ENCODE measurements around the gene KDM5B.

Gene KDM5B

DNA sequence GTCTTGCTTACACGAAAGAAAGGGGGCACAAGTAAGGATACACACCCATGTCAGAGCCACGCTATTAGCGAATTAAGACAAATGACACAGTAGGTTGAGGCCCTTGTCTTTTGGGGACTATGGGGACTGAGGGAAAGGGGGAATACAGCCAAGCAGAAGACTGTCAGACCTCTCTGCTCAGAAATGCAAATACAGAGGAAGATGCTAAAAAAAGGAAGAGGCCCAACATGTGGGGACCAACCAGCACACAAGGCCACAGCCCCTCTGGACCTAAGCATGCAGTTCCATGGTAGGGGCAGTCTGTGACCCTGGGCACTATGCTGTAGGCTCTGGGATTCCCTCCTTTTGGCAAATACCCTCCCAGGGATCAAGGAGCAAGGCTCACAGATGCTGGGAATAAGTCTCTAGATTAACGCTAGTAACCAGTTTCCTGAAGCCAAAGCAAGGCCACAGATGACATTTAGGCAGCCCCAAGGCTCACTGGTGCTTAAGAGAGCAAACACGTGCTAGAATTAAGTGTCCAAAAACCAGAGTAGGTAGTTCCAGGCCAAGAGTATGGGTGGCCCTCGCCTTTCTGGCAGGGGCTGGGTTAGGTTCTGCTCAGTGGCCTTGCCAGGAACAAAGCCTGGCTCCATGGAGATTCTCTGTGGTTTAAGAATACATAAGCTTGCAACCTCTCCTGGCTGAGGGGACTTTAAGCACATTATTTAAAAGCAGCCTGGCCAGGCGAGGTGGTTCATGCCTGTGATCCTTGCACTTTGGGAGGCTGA is 42.6 kb upstream of the KDM5B start:
- Histone ChIP-seq H3K9me3 (ENCODE audit: control insufficient read depth, insufficient read depth, low read depth, low read length) (no peaks in the 10 kb centered on the region), H3K4me1 (ENCODE audit: control insufficient read depth, insufficient read depth, low read length) (no peaks in the 10 kb centered on the region), H3K36me3 (ENCODE audit: control insufficient read depth in 2 of 2, insufficient read depth in 1 of 2, low read length in 2 of 2) (peaks cover 0 to 4% of the 10 kb centered on the region in 2 experiments; a peak in 1 of 3 replicates), H3K27ac (ENCODE audit: extremely low read depth, low read depth, low read length) (no peak overlapping the region), H3K4me3 (ENCODE audit: low read depth, low read length) (no peak overlapping the region)
- CTCF ChIA-PET, result interaction anchor here (0.6 to 2.8 kb wide), 4 partner anchors 10 to 1013 kb away, joined by 3 to 10 read pairs (median 4); no protein-coding TSS in a partner anchor
- no peak for TF ChIP-seq IKZF3 (tag by site-specific recombination; IDR thresholded peaks at IDR 0.05)
- no peak for TF ChIP-seq ZFP69B (tag by site-specific recombination; IDR thresholded peaks at IDR 0.05)
- no peak for TF ChIP-seq ZNF677 (tag by site-specific recombination; IDR thresholded peaks at IDR 0.05)
- no peak for TF ChIP-seq ZNF24 (tag by site-specific recombination; IDR thresholded peaks at IDR 0.05)
- TF ChIP-seq ZSCAN16 (tag by site-specific recombination; IDR thresholded peaks at IDR 0.05), result no peak
- TF ChIP-seq ZNF660 (tag by site-specific recombination; IDR thresholded peaks at IDR 0.05), result no peak
- TF ChIP-seq ZNF555 (tag by site-specific recombination; conservative IDR thresholded peaks at IDR 0.05), result no peak
- no peak for TF ChIP-seq ZBTB8A (tag by site-specific recombination; IDR thresholded peaks at IDR 0.05)
- no peak for TF ChIP-seq ZNF157 (tag by site-specific recombination; IDR thresholded peaks at IDR 0.05)
- no peak for TF ChIP-seq KLF16 (tag by site-specific recombination; IDR thresholded peaks at IDR 0.05)
- no peak for TF ChIP-seq ZBTB20 (tag by site-specific recombination; IDR thresholded peaks at IDR 0.05)
- no peak for TF ChIP-seq ZFP41 (tag by site-specific recombination; IDR thresholded peaks at IDR 0.05; ENCODE audit: borderline replicate concordance)
- TF ChIP-seq ZNF776 (tag by site-specific recombination; IDR thresholded peaks at IDR 0.05; ENCODE audit: borderline replicate concordance), result no peak
- POLR2A ChIA-PET, result interaction anchor here (0.7 to 1.6 kb wide), 2 partner anchors 10 to 445 kb away, joined by 4 to 6 read pairs; no protein-coding TSS in a partner anchor

DNA sequence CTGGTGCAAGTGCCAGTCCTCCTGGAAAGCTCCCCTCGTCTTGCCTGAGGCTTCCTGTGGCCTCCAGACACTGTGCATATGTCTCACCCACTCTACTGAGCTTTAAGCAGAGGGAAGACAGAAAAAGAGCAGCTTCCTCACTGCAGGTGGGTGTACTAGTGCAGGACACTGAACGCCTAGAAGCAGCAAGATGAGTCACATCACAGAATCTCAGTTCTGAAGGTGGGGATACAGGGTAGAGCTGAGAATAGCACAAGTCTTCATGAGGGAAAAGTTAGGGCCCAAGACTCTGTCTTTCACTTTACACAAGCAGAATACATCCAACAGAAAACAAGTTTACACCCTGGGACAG is 39.9 kb upstream of the KDM5B start:
- POLR2A ChIA-PET, result interaction anchor here (0.6 to 1.1 kb wide), 2 partner anchors 9 to 159 kb away, joined by 3 read pairs; partner anchors contain the start of gene TMEM183A

GRCh38 chr1:202844935-202845334 is 36.7 kb upstream of the KDM5B start:
- no peaks in the 10 kb centered on the region for H3K9me3 ChIP-seq (ENCODE audit: control insufficient read depth, insufficient read depth, low read depth, low read length)
- CTCF ChIA-PET, result no interaction called here
- H3K27ac ChIP-seq (ENCODE audit: extremely low read depth, low read depth, low read length), result no peak overlapping the region
- H3K4me3 ChIP-seq (ENCODE audit: low read depth, low read length), result no peak overlapping the region
- no peaks in the 10 kb centered on the region for H3K36me3 ChIP-seq (ENCODE audit: control insufficient read depth in 2 of 2, insufficient read depth in 1 of 2, low read length in 2 of 2)
- no peaks in the 10 kb centered on the region for H3K4me1 ChIP-seq (ENCODE audit: control insufficient read depth, insufficient read depth, low read length)
- POLR2A ChIA-PET, result no interaction called here
- TF ChIP-seq, protein P1, sequence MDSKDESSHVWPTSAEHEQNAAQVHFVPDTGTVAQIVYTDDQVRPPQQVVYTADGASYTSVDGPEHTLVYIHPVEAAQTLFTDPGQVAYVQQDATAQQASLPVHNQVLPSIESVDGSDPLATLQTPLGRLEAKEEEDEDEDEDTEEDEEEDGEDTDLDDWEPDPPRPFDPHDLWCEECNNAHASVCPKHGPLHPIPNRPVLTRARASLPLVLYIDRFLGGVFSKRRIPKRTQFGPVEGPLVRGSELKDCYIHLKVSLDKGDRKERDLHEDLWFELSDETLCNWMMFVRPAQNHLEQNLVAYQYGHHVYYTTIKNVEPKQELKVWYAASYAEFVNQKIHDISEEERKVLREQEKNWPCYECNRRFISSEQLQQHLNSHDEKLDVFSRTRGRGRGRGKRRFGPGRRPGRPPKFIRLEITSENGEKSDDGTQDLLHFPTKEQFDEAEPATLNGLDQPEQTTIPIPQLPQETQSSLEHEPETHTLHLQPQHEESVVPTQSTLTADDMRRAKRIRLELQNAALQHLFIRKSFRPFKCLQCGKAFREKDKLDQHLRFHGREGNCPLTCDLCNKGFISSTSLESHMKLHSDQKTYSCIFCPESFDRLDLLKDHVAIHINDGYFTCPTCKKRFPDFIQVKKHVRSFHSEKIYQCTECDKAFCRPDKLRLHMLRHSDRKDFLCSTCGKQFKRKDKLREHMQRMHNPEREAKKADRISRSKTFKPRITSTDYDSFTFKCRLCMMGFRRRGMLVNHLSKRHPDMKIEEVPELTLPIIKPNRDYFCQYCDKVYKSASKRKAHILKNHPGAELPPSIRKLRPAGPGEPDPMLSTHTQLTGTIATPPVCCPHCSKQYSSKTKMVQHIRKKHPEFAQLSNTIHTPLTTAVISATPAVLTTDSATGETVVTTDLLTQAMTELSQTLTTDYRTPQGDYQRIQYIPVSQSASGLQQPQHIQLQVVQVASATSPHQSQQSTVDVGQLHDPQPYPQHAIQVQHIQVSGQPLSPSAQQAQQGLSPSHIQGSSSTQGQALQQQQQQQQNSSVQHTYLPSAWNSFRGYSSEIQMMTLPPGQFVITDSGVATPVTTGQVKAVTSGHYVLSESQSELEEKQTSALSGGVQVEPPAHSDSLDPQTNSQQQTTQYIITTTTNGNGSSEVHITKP (tag by site-specific recombination; IDR thresholded peaks at IDR 0.05), result no peak
- TF ChIP-seq FEZF1 (tag by site-specific recombination; IDR thresholded peaks at IDR 0.05) (no peak), MYNN (tag by site-specific recombination; IDR thresholded peaks at IDR 0.05; ENCODE audit: borderline replicate concordance) (no peak), ZNF664 (tag by site-specific recombination; IDR thresholded peaks at IDR 0.05) (no peak), ZNF302 (tag by site-specific recombination; IDR thresholded peaks at IDR 0.05; ENCODE audit: low read depth) (no peak)

More for the DNA sequence above, 39.9 kb upstream of the KDM5B start:
- no peaks in the 10 kb centered on the region for H3K36me3 ChIP-seq (ENCODE audit: control insufficient read depth in 2 of 2, insufficient read depth in 1 of 2, low read length in 2 of 2)
- CTCF ChIA-PET, result interaction anchor here (0.7 kb wide), 1 partner anchor 192 kb away, joined by 4 read pairs; no protein-coding TSS in a partner anchor
- no peaks in the 10 kb centered on the region for H3K9me3 ChIP-seq (ENCODE audit: control insufficient read depth, insufficient read depth, low read depth, low read length)
- H3K4me1 ChIP-seq (ENCODE audit: control insufficient read depth, insufficient read depth, low read length), result no peaks in the 10 kb centered on the region
- no peak overlapping the region for H3K4me3 ChIP-seq (ENCODE audit: low read depth, low read length)
- TF ChIP-seq FEZF1 (tag by site-specific recombination; IDR thresholded peaks at IDR 0.05) (peak; percentile 30; the same call in 1 of the 2 replicates), EGR2 (tag by site-specific recombination; IDR thresholded peaks at IDR 0.05; ENCODE audit: low read depth) (0 out of 2 replicates have a peak, but pooled peaks have one; percentile 31), MZF1 (tag by site-specific recombination; IDR thresholded peaks at IDR 0.05; ENCODE audit: borderline replicate concordance) (no peak), ZFHX2 (tag by site-specific recombination; conservative IDR thresholded peaks at IDR 0.05) (peak; percentile 40; the same call in 1 of the 2 replicates)
- TF ChIP-seq, protein P2, sequence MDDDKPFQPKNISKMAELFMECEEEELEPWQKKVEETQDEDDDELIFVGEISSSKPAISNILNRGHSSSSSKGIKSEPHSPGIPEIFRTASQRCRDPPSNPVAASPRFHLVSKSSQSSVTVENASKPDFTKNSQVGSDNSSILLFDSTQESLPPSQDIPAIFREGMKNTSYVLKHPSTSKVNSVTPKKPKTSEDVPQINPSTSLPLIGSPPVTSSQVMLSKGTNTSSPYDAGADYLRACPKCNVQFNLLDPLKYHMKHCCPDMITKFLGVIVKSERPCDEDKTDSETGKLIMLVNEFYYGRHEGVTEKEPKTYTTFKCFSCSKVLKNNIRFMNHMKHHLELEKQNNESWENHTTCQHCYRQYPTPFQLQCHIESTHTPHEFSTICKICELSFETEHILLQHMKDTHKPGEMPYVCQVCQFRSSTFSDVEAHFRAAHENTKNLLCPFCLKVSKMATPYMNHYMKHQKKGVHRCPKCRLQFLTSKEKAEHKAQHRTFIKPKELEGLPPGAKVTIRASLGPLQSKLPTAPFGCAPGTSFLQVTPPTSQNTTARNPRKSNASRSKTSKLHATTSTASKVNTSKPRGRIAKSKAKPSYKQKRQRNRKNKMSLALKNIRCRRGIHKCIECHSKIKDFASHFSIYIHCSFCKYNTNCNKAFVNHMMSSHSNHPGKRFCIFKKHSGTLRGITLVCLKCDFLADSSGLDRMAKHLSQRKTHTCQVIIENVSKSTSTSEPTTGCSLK (tag by site-specific recombination; IDR thresholded peaks at IDR 0.05), result no peak
- TF ChIP-seq, protein P3, sequence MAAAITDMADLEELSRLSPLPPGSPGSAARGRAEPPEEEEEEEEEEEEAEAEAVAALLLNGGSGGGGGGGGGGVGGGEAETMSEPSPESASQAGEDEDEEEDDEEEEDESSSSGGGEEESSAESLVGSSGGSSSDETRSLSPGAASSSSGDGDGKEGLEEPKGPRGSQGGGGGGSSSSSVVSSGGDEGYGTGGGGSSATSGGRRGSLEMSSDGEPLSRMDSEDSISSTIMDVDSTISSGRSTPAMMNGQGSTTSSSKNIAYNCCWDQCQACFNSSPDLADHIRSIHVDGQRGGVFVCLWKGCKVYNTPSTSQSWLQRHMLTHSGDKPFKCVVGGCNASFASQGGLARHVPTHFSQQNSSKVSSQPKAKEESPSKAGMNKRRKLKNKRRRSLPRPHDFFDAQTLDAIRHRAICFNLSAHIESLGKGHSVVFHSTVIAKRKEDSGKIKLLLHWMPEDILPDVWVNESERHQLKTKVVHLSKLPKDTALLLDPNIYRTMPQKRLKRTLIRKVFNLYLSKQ (tag by site-specific recombination; IDR thresholded peaks at IDR 0.05; ENCODE audit: borderline replicate concordance), result no peak
- no peak overlapping the region for H3K27ac ChIP-seq (ENCODE audit: extremely low read depth, low read depth, low read length)

Measured in HEK293 (cell line).